HCT116 (cell line): ENCODE data around the gene GRIA1.
"Not testable (repeated sequence)": the region's sequence is repeated elsewhere in the genome, so short reads cannot be mapped to it uniquely, and the experiment has no call there.

Source experiments
- CEBPB ChIP-seq: IDR thresholded peaks from 2 replicates; pipeline ENCODE4 v1.6.1; 2012; ENCODE audit warnings: low read depth
- EGR1 ChIP-seq: IDR thresholded peaks from 2 replicates; pipeline ENCODE4 v1.6.1; 2012; ENCODE audit warnings: low read depth
- EZH2 ChIP-seq: fragments of 200-600 bp; sonication (generic); IDR thresholded peaks from 2 replicates; pipeline ENCODE4 v1.6.1; 2017; ENCODE audit warnings: antibody characterized with exemption, mixed run types
- MAX ChIP-seq: IDR thresholded peaks from 2 replicates; pipeline ENCODE4 v1.6.1; 2012
- POLR2A ChIP-seq: IDR thresholded peaks from 2 replicates; pipeline ENCODE4 v1.7.0; 2011; ENCODE audit warnings: borderline replicate concordance; ENCODE audit not compliant: insufficient read depth, insufficient read length; ENCODE audit errors: extremely low read depth
- POLR2AphosphoS5 ChIP-seq: IDR thresholded peaks from 2 replicates; pipeline ENCODE4 v1.6.1; 2011; ENCODE audit warnings: mild to moderate bottlenecking, low read depth, low read length, moderate library complexity
- RAD21 ChIP-seq: IDR thresholded peaks from 2 replicates; pipeline ENCODE4 v1.6.1; 2012; ENCODE audit warnings: low read depth, mild to moderate bottlenecking
- REST ChIP-seq: IDR thresholded peaks from 2 replicates; pipeline ENCODE4 v1.6.1; 2012; ENCODE audit warnings: low read depth
- SIN3A ChIP-seq: IDR thresholded peaks from 2 replicates; pipeline ENCODE4 v1.6.1; 2012; ENCODE audit warnings: low read depth
- SP1 ChIP-seq: IDR thresholded peaks from 2 replicates; pipeline ENCODE4 v1.6.1; 2012; ENCODE audit warnings: low read depth
- ZBTB33 ChIP-seq: IDR thresholded peaks from 2 replicates; pipeline ENCODE4 v1.6.1; 2011; ENCODE audit warnings: mild to moderate bottlenecking, low read length, moderate library complexity; ENCODE audit not compliant: insufficient replicate concordance; ENCODE audit errors: extremely low read depth
- TF ChIP-seq, protein P1 (sequence below), 3 experiments: fragments of 200-600 bp in 1 of 3; sonication (generic) in 1 of 3; IDR thresholded peaks in 2 of 3; conservative IDR thresholded peaks in 1 of 3; 2 replicates each; pipeline ENCODE4 v1.5.1; 2012 to 2017; ENCODE audit warnings: low read depth in 2 of 3, low read length in 2 of 3, antibody characterized with exemption in 1 of 3, borderline replicate concordance in 1 of 3, control low read depth in 1 of 3, mild to moderate bottlenecking in 1 of 3, mixed read lengths in 1 of 3, mixed run types in 1 of 3, moderate library complexity in 1 of 3; ENCODE audit not compliant: insufficient read depth in 1 of 3

- TF ChIP-seq, protein P1, sequence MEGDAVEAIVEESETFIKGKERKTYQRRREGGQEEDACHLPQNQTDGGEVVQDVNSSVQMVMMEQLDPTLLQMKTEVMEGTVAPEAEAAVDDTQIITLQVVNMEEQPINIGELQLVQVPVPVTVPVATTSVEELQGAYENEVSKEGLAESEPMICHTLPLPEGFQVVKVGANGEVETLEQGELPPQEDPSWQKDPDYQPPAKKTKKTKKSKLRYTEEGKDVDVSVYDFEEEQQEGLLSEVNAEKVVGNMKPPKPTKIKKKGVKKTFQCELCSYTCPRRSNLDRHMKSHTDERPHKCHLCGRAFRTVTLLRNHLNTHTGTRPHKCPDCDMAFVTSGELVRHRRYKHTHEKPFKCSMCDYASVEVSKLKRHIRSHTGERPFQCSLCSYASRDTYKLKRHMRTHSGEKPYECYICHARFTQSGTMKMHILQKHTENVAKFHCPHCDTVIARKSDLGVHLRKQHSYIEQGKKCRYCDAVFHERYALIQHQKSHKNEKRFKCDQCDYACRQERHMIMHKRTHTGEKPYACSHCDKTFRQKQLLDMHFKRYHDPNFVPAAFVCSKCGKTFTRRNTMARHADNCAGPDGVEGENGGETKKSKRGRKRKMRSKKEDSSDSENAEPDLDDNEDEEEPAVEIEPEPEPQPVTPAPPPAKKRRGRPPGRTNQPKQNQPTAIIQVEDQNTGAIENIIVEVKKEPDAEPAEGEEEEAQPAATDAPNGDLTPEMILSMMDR (IDR thresholded peaks at IDR 0.05 in 2 of 3, conservative IDR thresholded peaks at IDR 0.05 in 1 of 3; ENCODE audit: borderline replicate concordance in 1 of 3, insufficient read depth in 1 of 3, low read depth in 2 of 3, low read length in 2 of 3), result not testable (repeated sequence)
- not testable (repeated sequence) for TF ChIP-seq POLR2A, MAX, SP1, SIN3A, POLR2AphosphoS5, ZBTB33, EZH2, RAD21, CEBPB, EGR1, REST
These were observed 232.6 kb downstream of the GRIA1 start for GRCh38 chr5:153723022-153723610.
